Activated T-helper 17 cell treated with anti-CD3 and anti-CD28 coated beads, Interleukin-2, amount 50 U/mL, for 72 hours (primary cell): ENCODE measurements around the gene RAP1GAP2. TPM values are rescaled to one million over a fixed set of nuclear protein-coding genes. Genes with fewer than 3 reads are reported as not detected.
"Not testable (repeated sequence)": the region's sequence is repeated elsewhere in the genome, so short reads cannot be mapped to it uniquely, and the experiment has no call there.

ENCODE experiments used
- ATAC-seq: fragments of 150-1000 bp; cut with Tn5 transposase; replicated peaks from 2 replicates; pipeline ENCODE4 v1.10.0; 2021; ENCODE audit warnings: mild to moderate bottlenecking, moderate library complexity
- H3K27ac Mint-ChIP-seq: one replicate; pipeline ENCODE4 v1.8.0; 2022; ENCODE audit warnings: mixed read lengths
- H3K27me3 Mint-ChIP-seq: one replicate; pipeline ENCODE4 v1.8.0; 2022; ENCODE audit warnings: mixed read lengths
- H3K36me3 Mint-ChIP-seq: one replicate; pipeline ENCODE4 v1.8.0; 2022; ENCODE audit warnings: low read depth, mild to moderate bottlenecking, mixed read lengths
- H3K4me1 Mint-ChIP-seq: one replicate; pipeline ENCODE4 v1.8.0; 2022; ENCODE audit warnings: mixed read lengths
- H3K4me3 Mint-ChIP-seq: one replicate; pipeline ENCODE4 v1.8.0; 2022; ENCODE audit warnings: mild to moderate bottlenecking, mixed read lengths
- H3K9me3 Mint-ChIP-seq: one replicate; pipeline ENCODE4 v1.8.0; 2022; ENCODE audit warnings: mixed read lengths
- total RNA-seq, 2 donors: library from RNA; stranded (reverse); gene quantifications; one replicate each; pipeline ENCODE4 v1.2.3, GENCODE V29; 2022

RAP1GAP2 gene
- total RNA-seq, 2 donors from 2014 or later, result 0.77 to 1.6 TPM

GRCh38 chr17:2885733-2886132 is 89.5 kb downstream of the RAP1GAP2 start:
- H3K36me3 Mint-ChIP-seq, result no peaks in the 10 kb centered on the region
- no peaks in the 10 kb centered on the region for H3K9me3 Mint-ChIP-seq
- ATAC-seq, result no peak
- no peak overlapping the region for H3K27ac Mint-ChIP-seq
- H3K4me3 Mint-ChIP-seq, result no peak overlapping the region
- H3K27me3 Mint-ChIP-seq, result no peaks in the 10 kb centered on the region
- peaks cover 11% of the 10 kb centered on the region for H3K4me1 Mint-ChIP-seq

DNA sequence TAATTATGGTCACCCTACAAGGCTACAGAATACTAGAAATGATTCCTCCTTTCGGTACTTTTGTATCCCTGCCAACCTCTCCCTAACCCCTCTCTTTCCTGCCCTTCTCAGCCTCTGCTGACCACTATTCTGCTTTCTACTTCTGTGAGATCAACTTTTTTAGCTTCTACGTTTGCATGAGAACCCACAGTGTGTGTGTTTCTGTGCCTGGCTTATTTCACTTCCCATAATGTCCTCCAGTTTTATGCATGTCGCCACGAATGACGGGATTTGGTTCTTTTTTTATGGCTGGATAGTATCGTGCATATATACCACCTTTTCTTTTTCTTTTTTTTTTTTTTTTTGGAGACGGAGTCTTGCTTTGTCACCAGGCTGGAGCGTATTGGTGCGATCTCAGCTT is 92.1 kb downstream of the RAP1GAP2 start:
- Mint-ChIP-seq H3K27ac (no peak overlapping the region), H3K4me3 (no peak overlapping the region), H3K4me1 (peaks cover 20% of the 10 kb centered on the region), H3K27me3 (no peaks in the 10 kb centered on the region), H3K9me3 (no peaks in the 10 kb centered on the region), H3K36me3 (peaks cover 7% of the 10 kb centered on the region)
- ATAC-seq, result no peak

DNA sequence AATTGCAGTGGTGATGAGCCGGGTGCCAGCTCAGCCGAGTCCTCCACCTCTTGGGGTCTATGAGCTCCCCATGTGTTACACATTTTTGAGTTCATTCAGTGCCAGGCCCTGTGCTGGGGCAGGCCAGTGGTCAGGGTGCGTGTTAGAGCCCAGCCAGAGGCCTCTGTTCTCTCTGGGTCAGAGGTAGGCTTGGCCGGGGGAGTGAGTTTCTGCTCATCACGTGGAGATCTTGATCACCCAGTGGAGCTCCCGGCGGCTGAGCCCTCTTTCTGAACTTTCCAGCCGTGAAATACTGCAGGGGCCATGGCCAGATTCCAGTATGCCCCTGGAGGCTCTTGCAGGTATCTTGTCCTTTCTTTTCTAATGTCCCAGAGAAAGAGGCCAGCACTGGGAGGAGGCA is 93.0 kb downstream of the RAP1GAP2 start:
- no peak overlapping the region for H3K4me3 Mint-ChIP-seq
- H3K27ac Mint-ChIP-seq, result no peak overlapping the region
- peaks cover 7% of the 10 kb centered on the region for H3K36me3 Mint-ChIP-seq
- H3K27me3 Mint-ChIP-seq, result no peaks in the 10 kb centered on the region
- H3K4me1 Mint-ChIP-seq, result peaks cover 16% of the 10 kb centered on the region
- no peak for ATAC-seq
- H3K9me3 Mint-ChIP-seq, result no peaks in the 10 kb centered on the region

DNA sequence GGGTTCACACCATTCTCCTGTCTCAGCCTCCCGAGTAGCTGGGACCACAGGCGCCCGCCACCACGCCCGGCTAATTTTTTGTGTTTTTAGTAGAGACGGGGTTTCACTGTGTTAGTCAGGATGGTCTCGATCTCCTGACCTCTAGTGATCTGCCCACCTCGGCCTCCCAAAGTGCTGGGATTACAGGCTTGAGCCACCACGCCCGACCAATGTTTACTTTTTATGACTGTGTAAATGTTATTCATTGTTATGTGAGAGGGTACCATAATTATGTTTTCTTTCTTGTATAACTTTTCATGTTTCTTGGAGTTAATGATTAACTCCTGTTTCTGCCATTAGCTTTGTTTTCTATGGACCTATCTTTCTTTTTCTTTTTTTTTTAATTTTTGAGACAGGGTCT is 94.5 kb downstream of the RAP1GAP2 start:
- not testable (repeated sequence) for H3K9me3 Mint-ChIP-seq, H3K4me3 Mint-ChIP-seq, H3K36me3 Mint-ChIP-seq, H3K27me3 Mint-ChIP-seq, ATAC-seq
- Mint-ChIP-seq H3K4me1 (peaks cover 16% of the 10 kb centered on the region), H3K27ac (peak overlapping the region; percentile 12)

DNA sequence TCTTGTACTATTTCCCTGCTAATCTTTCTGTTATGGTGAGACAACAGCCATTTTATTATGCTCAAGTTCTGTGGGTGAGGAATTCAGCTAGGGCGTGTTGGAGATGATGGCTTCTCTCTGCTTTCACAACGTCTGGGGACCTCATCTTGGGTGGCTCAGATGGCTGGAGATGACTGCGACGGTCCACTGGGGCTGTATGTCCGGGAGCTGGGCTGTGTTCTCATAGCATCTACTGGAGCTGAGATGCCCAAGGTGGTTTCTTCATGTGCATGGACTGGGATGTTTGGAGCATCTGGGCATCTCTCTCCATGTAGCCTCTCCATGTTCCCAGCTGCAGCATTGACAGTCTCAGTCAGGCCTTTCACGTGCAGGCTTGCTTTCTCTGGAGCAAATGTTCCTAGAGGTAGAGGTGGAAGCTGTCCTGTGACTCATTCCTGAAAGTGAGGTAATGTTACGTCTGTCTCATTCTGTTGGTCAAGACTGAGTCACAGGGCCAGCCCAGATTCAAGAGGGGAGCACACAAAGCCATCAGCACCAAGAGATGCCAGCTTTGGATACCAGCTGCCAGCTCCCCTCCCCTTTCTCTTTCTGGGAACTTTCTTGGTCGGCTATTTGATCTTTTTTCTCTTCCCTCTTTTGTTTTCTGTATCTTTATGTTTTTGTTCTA is 96.2 kb downstream of the RAP1GAP2 start:
- peak; percentile 100 for ATAC-seq
- H3K36me3 Mint-ChIP-seq, result peaks cover 7% of the 10 kb centered on the region
- H3K27me3 Mint-ChIP-seq, result no peaks in the 10 kb centered on the region
- H3K9me3 Mint-ChIP-seq, result no peaks in the 10 kb centered on the region
- H3K27ac Mint-ChIP-seq, result peak overlapping the region; percentile 76
- peak overlapping the region; percentile 9 for H3K4me3 Mint-ChIP-seq
- peaks cover 16% of the 10 kb centered on the region for H3K4me1 Mint-ChIP-seq

DNA sequence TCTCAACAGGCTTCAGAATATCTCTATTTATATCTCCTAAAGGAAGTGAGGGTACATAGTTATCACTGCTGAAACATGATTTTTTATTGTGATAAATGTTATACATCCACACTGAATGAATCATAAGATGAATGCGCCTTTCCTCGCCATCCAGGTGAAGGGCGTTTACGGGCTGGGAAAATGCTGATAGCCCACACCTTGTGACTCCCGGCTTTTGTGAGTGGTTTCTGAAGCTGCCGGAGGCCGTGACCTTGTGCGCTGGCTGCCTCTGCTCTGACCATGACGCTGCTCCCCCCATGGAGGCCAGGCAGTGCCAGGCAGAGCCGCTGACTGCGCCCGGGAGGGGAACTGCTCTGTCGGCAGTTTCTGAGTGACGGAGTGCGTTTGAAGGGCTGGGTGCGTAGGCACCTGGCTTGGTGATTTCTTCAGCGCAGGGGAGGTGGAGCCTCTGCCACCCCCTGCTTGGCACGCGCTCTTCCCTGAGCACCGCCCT is 97.2 kb downstream of the RAP1GAP2 start:
- Mint-ChIP-seq H3K4me3 (no peak overlapping the region), H3K27me3 (no peaks in the 10 kb centered on the region), H3K27ac (no peak overlapping the region), H3K4me1 (peaks cover 18% of the 10 kb centered on the region), H3K36me3 (peaks cover 7% of the 10 kb centered on the region), H3K9me3 (no peaks in the 10 kb centered on the region)
- no peak for ATAC-seq

GRCh38 chr17:2894782-2895181 is 98.5 kb downstream of the RAP1GAP2 start:
- Mint-ChIP-seq H3K27me3 (no peaks in the 10 kb centered on the region), H3K4me3 (no peak overlapping the region), H3K9me3 (no peaks in the 10 kb centered on the region), H3K36me3 (peaks cover 7% of the 10 kb centered on the region), H3K4me1 (peaks cover 23% of the 10 kb centered on the region), H3K27ac (peak overlapping the region; percentile 20)
- no peak for ATAC-seq

- ATAC-seq, result no peak
- no peak overlapping the region for H3K27ac Mint-ChIP-seq
- peaks cover under 1% of the 10 kb centered on the region for H3K36me3 Mint-ChIP-seq
- no peak overlapping the region for H3K4me3 Mint-ChIP-seq
- no peaks in the 10 kb centered on the region for H3K9me3 Mint-ChIP-seq
- H3K27me3 Mint-ChIP-seq, result no peaks in the 10 kb centered on the region
- peaks cover 11% of the 10 kb centered on the region for H3K4me1 Mint-ChIP-seq
Measured at GRCh38 chr17:2897605-2898004, 101.4 kb downstream of the RAP1GAP2 start.

GRCh38 chr17:2898255-2898926 is 102.2 kb downstream of the RAP1GAP2 start:
- H3K4me3 Mint-ChIP-seq, result no peak overlapping the region
- no peaks in the 10 kb centered on the region for H3K27me3 Mint-ChIP-seq
- H3K36me3 Mint-ChIP-seq, result no peaks in the 10 kb centered on the region
- H3K27ac Mint-ChIP-seq, result no peak overlapping the region
- H3K4me1 Mint-ChIP-seq, result peaks cover 7% of the 10 kb centered on the region
- ATAC-seq, result no peak
- H3K9me3 Mint-ChIP-seq, result no peaks in the 10 kb centered on the region

DNA sequence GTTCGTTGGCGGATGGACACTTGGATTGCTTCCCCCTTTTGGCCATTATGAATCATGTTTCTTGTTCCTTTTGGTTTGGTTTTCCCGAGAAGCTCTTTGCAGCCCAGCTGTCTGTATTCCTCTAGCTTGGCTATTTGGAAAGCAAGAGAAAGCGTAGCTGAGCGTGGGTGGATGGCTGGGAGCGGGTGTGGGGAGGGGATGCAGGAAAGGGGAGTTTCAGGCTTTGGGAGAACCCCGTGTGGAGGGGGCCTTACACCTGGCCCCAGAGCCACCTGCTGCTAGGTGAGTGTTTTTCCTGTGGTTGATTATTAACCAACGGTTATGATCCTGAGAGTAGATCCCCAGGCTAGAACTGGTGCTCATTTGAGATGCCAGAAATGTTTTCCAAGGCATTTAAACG is 103.7 kb downstream of the RAP1GAP2 start:
- Mint-ChIP-seq H3K27me3 (no peaks in the 10 kb centered on the region), H3K4me1 (peaks cover 7% of the 10 kb centered on the region), H3K9me3 (no peaks in the 10 kb centered on the region), H3K27ac (no peak overlapping the region), H3K4me3 (no peak overlapping the region), H3K36me3 (no peaks in the 10 kb centered on the region)
- no peak for ATAC-seq

- H3K9me3 Mint-ChIP-seq, result no peaks in the 10 kb centered on the region
- H3K27ac Mint-ChIP-seq, result no peak overlapping the region
- H3K4me3 Mint-ChIP-seq, result no peak overlapping the region
- no peaks in the 10 kb centered on the region for H3K36me3 Mint-ChIP-seq
- H3K4me1 Mint-ChIP-seq, result peaks cover 7% of the 10 kb centered on the region
- no peak for ATAC-seq
- no peaks in the 10 kb centered on the region for H3K27me3 Mint-ChIP-seq
Measured at GRCh38 chr17:2900842-2901241, 104.6 kb downstream of the RAP1GAP2 start.

- H3K9me3 Mint-ChIP-seq, result no peaks in the 10 kb centered on the region
- ATAC-seq, result no peak
- no peaks in the 10 kb centered on the region for H3K27me3 Mint-ChIP-seq
- H3K4me1 Mint-ChIP-seq, result peaks cover 7% of the 10 kb centered on the region
- H3K36me3 Mint-ChIP-seq, result peaks cover 2% of the 10 kb centered on the region
- H3K27ac Mint-ChIP-seq, result no peak overlapping the region
- no peak overlapping the region for H3K4me3 Mint-ChIP-seq
Measured at GRCh38 chr17:2901582-2901981, 105.3 kb downstream of the RAP1GAP2 start.

DNA sequence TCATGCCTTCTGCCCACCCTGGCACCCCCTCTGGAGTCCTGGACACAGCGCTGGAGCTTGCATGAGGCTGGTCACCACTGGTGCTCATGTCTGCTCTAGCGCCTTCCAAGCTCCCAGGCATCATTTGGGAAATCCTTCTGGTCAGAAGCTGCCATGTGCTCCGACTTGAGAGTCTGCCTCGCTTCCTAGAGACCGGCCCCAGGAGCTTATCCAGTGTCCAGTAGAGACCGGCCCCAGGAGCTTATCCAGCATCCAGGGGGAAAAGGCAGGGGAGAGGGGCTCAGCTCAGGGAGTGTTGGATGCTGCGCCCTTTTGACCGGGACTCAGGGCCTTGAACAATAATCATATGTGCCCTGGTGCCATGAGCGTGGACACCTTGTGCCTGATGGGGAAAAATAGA is 106.3 kb downstream of the RAP1GAP2 start:
- Mint-ChIP-seq H3K4me3 (no peak overlapping the region), H3K27me3 (no peaks in the 10 kb centered on the region), H3K4me1 (peaks cover 17% of the 10 kb centered on the region), H3K9me3 (peaks cover 3% of the 10 kb centered on the region), H3K36me3 (peaks cover 12% of the 10 kb centered on the region), H3K27ac (no peak overlapping the region)
- no peak for ATAC-seq

DNA sequence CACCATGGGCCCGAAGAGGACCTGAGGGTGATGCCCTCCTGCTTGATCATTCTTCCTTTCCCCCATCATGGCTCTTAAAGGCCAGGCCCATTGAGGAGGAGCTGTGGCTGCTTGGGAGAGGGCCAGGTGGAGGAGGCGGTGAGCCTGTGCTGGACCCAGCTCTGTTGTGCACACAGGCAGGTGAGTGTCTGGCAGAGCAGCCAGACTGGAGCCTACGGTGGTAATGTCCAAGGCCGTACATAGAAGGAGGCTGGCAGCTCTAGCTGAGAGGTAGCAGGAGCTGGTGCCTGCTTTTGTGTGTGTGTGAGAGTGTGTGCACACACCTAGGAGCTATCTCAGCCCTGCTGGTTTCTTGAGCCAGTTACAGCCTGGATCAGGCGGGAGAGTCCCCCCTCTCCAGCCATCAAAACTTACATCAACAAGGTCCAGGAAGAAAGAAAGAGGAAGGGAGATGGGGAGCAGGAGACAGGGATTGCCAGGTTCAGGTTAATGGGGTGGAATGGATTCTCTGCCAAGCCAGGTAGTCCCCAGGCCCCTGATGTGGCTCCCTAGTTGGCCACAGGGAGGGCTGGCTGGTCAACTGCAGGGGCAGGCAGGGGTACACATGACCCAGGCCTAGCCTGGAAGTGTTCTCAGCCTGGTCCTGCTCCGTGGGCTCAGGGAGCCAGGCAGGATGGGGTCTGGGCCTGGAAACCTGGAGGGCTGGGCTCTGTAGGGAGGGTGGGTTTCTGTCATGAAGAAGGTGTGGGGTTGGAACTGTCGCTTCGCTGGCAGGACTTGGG is 107.1 kb downstream of the RAP1GAP2 start:
- Mint-ChIP-seq H3K27me3 (no peaks in the 10 kb centered on the region), H3K27ac (peak overlapping the region; percentile 8), H3K36me3 (peaks cover 18% of the 10 kb centered on the region), H3K4me1 (peaks cover 16% of the 10 kb centered on the region), H3K9me3 (peaks cover 3% of the 10 kb centered on the region), H3K4me3 (no peak overlapping the region)
- ATAC-seq, result no peak

- peaks cover 3% of the 10 kb centered on the region for H3K9me3 Mint-ChIP-seq
- no peak for ATAC-seq
- H3K4me1 Mint-ChIP-seq, result peaks cover 14% of the 10 kb centered on the region
- H3K4me3 Mint-ChIP-seq, result no peak overlapping the region
- H3K27ac Mint-ChIP-seq, result no peak overlapping the region
- peaks cover 22% of the 10 kb centered on the region for H3K36me3 Mint-ChIP-seq
- no peaks in the 10 kb centered on the region for H3K27me3 Mint-ChIP-seq
Measured at GRCh38 chr17:2904135-2904534, 107.9 kb downstream of the RAP1GAP2 start.
